Activated CD8-positive, alpha-beta memory T cell treated with anti-CD3 and anti-CD28 coated beads, Interleukin-2, amount 50 U/mL, for 1 hour (primary cell): ENCODE measurements around the gene DLX3.

Source experiments
- DNase-seq: peaks from one replicate; pipeline ENCODE4 v3.0.0-alpha.2; 2020; ENCODE audit errors: extremely low read depth

DLX3 gene

DNA sequence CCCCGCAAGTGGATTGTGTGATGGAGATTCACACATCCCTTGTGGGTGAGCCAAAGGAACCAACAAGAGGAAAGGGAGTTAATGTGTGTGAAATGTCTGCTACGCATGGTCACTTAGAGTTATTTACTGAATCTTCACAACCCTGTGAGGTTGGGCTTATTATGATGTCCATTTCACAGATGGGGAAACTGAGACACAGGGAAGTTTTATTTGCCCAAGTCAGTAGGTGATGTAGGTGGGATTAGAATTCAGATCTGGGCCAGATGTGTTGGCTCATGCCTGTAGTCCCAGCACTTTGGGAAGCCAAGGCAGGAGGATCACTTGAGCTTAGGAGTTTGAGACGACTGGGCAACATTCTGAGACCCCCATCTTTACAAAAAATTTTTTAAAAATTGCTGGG lies 37.7 kb downstream of the DLX3 start:
- DNase-seq = no peak

- DNase-seq = no peak
Observed at GRCh38 chr17:49956780-49957179, 38.2 kb downstream of the DLX3 start.

DNA sequence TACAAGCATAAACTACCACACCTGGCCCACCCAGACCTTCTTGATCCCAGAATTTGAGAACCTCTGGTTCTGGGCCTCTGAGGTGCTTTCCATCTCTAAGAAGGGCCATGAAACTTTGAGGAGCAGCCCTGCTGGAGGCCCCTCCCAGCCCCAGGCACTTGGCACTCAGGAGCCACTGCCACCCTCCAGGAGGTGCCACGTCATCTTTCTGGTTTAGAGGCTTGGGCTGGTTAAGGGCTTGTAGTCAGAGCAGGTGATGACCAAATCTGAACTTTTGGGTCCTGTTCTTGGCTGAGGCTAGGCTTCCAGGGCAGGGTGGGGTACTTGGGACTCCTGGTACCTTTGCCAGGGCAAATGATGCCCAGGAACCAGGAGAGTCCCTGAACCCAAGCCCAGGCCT lies 39.9 kb downstream of the DLX3 start:
- DNase-seq = no peak

- DNase-seq = no peak
Observed at GRCh38 chr17:49952912-49953497, 42.0 kb downstream of the DLX3 start.

GRCh38 chr17:49952209-49952911 lies 42.7 kb downstream of the DLX3 start:
- peak; percentile 49 for DNase-seq

DNA sequence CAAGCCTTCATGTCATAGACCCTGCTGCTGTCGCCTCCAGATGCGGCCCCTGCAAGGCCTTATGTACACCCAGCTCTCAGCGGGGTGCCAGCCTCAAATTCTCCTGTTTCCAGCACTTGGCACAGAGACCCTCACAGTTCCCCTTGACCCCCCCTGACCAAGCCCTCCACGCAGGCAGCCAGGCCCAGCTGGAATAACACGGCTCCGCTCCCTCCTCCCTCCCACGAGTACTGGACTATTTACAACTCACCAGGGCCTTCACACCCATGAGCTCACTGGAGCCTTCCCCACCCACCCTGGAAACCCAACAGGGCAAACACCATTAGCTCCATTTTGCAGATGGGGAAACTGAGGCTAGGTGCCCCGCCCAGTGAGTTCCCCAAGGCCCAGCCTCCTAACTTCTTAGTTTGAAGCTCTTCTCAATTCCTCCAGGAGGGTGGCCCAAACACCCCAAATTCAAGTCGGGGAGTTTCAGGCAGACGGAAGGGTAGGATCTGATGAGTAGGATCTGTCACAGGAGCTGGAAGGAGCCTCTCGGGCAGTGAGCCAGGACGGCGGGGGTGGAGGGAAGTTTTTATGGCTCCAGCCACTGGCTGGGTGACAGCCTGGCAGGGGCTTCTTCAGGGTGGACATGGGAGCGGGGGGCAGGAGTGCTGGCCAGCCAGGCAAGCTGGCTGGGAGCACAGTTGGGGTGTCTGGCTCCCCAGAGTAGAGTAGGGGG lies 43.5 kb downstream of the DLX3 start:
- no peak for DNase-seq

DNA sequence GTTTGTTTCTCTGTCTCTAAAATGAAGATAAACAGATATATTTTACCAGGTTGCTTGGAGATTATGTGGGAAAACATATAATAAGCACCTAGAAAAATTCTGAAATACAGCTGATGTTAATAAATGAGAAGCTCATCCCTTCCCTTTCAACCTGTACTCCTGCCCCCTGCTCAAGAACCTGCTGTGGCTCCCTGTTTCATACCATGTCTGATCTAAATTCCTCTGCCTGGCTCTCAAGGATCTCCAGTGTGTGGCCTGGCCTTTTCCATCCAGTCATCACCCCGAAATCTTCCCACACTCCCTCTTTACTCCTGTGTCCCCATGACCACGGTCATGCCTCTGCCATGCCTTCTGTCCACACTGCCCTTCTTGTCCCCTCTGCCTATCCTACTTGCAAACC lies 45.4 kb downstream of the DLX3 start:
- DNase-seq = no peak

DNA sequence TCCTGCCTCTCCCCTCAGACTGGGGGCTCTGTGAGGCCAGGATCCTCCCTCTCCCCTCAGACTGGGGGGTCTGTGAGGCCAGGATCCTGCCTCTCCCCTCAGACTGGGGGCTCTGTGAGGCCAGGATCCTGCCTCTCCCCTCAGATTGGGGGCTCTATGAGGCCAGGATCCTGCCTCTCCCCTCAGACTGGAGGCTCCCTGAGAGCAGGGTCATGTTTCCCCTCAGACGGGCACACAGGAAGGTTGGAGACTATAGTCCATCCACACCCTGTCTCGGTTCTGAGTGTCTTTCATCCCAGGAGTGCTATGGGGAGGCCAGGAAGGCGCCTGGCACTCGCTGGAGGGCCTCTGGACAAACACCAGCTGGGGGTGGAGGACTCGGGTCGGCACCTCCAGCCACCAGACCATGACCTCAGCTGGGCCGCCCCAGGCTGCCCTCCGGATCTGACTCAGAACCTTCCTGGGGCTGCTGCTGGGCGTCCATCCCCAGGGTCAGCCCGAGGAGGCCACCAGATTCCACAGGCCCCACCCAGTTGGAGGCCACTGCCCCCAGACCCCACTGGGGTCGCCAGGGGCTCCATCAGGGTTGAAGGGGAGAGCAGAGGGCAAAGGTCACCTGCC lies 48.0 kb downstream of the DLX3 start:
- no peak for DNase-seq

- no peak for DNase-seq
Observed at GRCh38 chr17:49946208-49946607, 48.8 kb downstream of the DLX3 start.

- DNase-seq = no peak
Observed at GRCh38 chr17:49944273-49944870, 50.7 kb downstream of the DLX3 start.

- no peak for DNase-seq
Observed at GRCh38 chr17:49942947-49943346, 52.1 kb downstream of the DLX3 start.

DNA sequence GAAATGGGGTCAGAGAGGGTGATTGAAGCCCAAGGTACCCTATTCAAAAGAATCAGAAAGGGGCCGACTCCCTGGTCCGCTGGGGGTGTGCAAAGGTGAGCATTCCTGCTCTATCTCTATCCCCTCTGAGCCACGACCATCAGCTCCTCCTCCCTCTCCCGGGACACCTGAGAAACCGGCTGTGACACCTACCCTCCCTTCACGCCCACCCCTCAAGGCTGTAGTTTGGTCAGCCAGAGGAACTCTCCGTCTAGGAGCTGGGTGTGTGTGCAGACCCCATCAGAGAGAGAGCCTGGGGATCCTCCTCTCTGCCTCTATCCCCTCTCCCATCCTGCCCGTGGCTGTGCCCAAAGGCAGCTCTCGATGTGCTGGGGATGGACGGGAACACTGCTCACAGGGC lies 53.6 kb downstream of the DLX3 start:
- no peak for DNase-seq
